Lower leg skin (tissue), 4 donors: Measurements from ENCODE around the gene B4GALT2. TPM values are rescaled to one million over a fixed set of nuclear protein-coding genes. Genes with fewer than 3 reads are reported as not detected.

Experiments
- DNase-seq, 2 donors: peaks; one replicate each; pipeline ENCODE4 v3.0.0-alpha.2; 2019; ENCODE audit warnings: low spot score in 2 of 2
- H3K4me3 ChIP-seq: fragments of 200-600 bp; sonication (generic); 2 replicates; pipeline ENCODE4 v1.5.1; 2017; ENCODE audit warnings: mild to moderate bottlenecking, low read depth; ENCODE audit not compliant: poor library complexity, severe bottlenecking
- POLR2A ChIP-seq, 2 donors: fragments of 450-650 bp; IDR thresholded peaks; one replicate each; pipeline ENCODE4 v1.6.1; 2016 to 2017; ENCODE audit warnings: antibody characterized with exemption in 2 of 2, mild to moderate bottlenecking in 1 of 2, moderate library complexity in 1 of 2
- WGBS, 2 donors: methylation state at CpG; one replicate each; pipeline ENCODE4 v1.1.5; 2018; 5-methylcytosine and 5-hydroxymethylcytosine counted together
- intact Hi-C: fragments of 100-400 bp; cut with DNase I; formaldehyde crosslinking; loops from one replicate; pipeline ENCODE4 v1.15.0; 2023; ENCODE audit warnings: low total_unique reads
- total RNA-seq, 4 donors: library from RNA; depleted of rRNA; stranded (reverse); fragments of >200 nt; gene quantifications; one replicate each; pipeline ENCODE4 v1.1.0, GENCODE V29; 2016
- TF ChIP-seq, protein P1 (sequence below), 3 donors: fragments of 450-650 bp; IDR thresholded peaks; one replicate each; pipeline ENCODE4 v1.5.1; 2016; ENCODE audit warnings: antibody characterized with exemption in 3 of 3, mild to moderate bottlenecking in 3 of 3, moderate library complexity in 2 of 3

Gene B4GALT2
- total RNA-seq, 4 donors from 2014 or later = 21.6 to 50.5 (median 30.3) TPM

DNA sequence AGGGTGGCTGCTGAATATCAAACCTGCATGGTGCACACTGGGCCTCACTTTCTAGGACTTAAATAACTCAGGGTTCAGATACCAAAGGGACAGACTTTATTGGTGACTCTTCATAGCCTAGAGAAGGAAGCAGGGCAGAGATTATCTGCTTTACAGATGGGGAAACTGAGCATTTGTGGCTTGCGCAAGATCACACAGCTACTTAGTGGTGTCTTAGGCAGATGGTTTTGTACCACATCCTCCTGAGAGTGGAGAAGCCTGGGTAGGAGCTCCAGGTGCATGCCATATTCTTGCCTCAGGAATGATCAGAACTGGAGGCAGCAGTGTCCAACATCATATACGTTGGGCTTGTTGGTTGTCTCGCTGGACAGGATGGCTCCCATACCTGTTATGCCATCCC lies 16.0 kb upstream of the B4GALT2 start:
- 88 to 93% methylated on average over 3 of the region's 3 CpGs for WGBS, 2 donors
- TF ChIP-seq, protein P1, sequence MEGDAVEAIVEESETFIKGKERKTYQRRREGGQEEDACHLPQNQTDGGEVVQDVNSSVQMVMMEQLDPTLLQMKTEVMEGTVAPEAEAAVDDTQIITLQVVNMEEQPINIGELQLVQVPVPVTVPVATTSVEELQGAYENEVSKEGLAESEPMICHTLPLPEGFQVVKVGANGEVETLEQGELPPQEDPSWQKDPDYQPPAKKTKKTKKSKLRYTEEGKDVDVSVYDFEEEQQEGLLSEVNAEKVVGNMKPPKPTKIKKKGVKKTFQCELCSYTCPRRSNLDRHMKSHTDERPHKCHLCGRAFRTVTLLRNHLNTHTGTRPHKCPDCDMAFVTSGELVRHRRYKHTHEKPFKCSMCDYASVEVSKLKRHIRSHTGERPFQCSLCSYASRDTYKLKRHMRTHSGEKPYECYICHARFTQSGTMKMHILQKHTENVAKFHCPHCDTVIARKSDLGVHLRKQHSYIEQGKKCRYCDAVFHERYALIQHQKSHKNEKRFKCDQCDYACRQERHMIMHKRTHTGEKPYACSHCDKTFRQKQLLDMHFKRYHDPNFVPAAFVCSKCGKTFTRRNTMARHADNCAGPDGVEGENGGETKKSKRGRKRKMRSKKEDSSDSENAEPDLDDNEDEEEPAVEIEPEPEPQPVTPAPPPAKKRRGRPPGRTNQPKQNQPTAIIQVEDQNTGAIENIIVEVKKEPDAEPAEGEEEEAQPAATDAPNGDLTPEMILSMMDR (IDR thresholded peaks at IDR 0.05) = no peak
- H3K4me3 ChIP-seq = no peak overlapping the region
- intact Hi-C loops = no loop called here
- no peak for DNase-seq

DNA sequence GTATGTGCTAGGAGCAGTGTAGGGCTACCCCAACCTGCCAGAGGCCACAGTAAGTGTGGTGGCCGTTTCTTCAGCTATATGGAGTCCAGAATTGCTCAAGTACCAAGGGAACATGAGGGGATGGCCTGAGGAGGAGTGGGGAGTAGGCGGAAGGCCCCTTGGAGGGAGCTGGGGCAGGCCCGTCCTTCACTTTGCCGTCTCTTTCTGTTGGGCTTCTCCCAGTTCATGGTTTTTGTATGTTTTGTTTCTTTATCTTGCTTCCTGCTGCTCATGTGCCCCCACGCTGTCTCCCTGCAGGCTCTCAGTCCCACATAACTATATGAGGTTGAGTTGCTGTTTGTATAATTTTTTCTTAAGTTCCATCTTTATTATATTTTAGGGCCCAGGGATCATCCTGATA lies 15.1 kb upstream of the B4GALT2 start:
- WGBS, 2 donors = 89 to 91% methylated on average over 5 of the region's 5 CpGs
- intact Hi-C loops = no loop called here
- H3K4me3 ChIP-seq = no peak overlapping the region
- DNase-seq = no peak
- no peak for TF ChIP-seq POLR2A (IDR thresholded peaks at IDR 0.05)
- TF ChIP-seq, protein P1 (IDR thresholded peaks at IDR 0.05) = no peak

DNA sequence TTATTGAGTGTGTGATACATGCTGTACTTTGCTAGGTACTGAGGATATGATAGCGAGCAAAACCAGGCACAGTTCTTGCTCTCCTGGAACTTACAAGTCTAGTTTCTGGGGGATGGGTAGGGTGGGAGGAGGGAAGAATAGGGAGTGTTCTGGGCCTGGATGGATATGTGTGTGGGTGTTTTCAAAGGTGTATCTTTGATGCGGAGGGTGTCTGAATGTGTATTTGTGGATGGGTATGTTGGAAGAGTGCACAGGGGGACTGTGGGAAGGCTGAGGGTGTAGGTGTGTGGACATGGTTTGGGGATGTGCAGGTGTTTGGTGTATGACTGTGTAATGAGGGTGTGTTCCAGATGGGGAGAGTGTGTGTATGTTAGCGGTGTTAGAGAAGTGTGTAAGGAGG lies 13.7 kb upstream of the B4GALT2 start:
- intact Hi-C loops = no loop called here
- no peak for TF ChIP-seq POLR2A (IDR thresholded peaks at IDR 0.05)
- TF ChIP-seq, protein P1 (IDR thresholded peaks at IDR 0.05) = no peak
- H3K4me3 ChIP-seq = no peak overlapping the region
- 93 to 94% methylated on average over 2 to 3 of the region's 3 CpGs for WGBS, 2 donors
- no peak for DNase-seq

DNA sequence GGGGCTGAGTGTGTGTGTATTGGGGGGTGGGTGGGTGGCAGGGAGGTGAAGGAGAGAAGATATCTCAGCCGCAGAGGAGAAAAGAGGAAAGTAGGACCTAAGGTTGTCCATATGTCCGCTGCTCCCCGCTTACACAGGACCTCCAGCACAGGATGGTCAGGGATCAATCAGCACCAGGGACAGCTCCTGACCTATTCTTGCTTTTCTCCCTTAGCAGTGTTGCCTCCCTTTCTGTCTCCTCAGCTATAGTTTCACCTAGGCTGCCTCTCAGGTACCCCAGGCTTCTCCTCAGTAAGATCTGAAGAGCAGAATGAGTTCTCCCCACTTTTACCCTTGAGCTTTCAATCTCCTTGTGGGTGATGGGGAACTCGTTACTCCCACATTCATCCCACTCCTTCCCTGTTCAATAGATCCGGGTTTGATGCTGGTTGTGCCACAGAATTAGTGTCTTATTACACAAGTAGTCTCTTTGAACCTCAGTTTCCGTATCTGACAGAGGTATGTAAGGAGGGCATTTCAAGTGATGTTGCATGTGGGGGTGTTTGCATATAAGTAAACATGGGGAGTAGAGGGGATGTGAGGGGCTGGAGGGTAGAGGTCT lies 10.6 kb upstream of the B4GALT2 start:
- 86 to 89% methylated on average over 6 of the region's 6 CpGs for WGBS, 2 donors
- TF ChIP-seq, protein P1 (IDR thresholded peaks at IDR 0.05) = no peak
- TF ChIP-seq POLR2A (IDR thresholded peaks at IDR 0.05) = no peak
- no peak overlapping the region for H3K4me3 ChIP-seq
- intact Hi-C loops = no loop called here
- no peak for DNase-seq

DNA sequence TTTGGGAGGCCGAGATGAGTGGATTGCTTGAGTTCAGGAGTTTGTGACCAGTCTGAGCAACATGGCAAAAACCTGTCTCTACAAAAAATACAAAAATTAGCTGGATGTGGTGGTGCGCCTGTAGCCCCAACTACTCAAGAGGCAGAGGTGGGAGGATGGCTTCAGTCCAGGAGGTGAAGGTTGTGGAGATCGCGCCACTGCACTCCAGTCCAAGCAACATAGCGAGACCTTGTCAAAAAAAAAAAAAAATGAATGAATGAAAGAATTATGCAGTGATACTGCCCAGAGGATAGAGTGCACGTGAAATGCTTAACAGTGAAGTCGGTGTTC lies 9.6 kb upstream of the B4GALT2 start:
- intact Hi-C loops = no loop called here
- 64 to 65% methylated on average over 7 of the region's 7 CpGs for WGBS, 2 donors
- H3K4me3 ChIP-seq = no peak overlapping the region
- no peak for DNase-seq
- TF ChIP-seq, protein P1 (IDR thresholded peaks at IDR 0.05) = no peak
- no peak for TF ChIP-seq POLR2A (IDR thresholded peaks at IDR 0.05)
